Thyroid gland (tissue), 4 donors: ENCODE results near the gene GADL1.

ENCODE experiments used
- CTCF ChIP-seq, 6 experiments: fragments of 200-600 bp in 3 of 6; fragments of 450-650 bp in 3 of 6; sonication (generic) in 3 of 6; IDR thresholded peaks; one replicate each; pipeline ENCODE4 v1.5.1; 2016 to 2019; ENCODE audit warnings: antibody characterized with exemption in 6 of 6, mild to moderate bottlenecking in 2 of 6, inconsistent platforms in 1 of 6, moderate library complexity in 1 of 6
- POLR2A ChIP-seq, 2 donors: fragments of 450-650 bp; IDR thresholded peaks; one replicate each; pipeline ENCODE4 v1.6.1; 2017; ENCODE audit warnings: antibody characterized with exemption in 2 of 2, mild to moderate bottlenecking in 2 of 2, moderate library complexity in 1 of 2

GRCh38 chr3:30786365-30786764 lies 108.1 kb downstream of the GADL1 start:
- TF ChIP-seq CTCF (IDR thresholded peaks at IDR 0.05) (no peak), POLR2A (IDR thresholded peaks at IDR 0.05) (no peak)
